T-helper 2 cell (primary cell): ENCODE data around the gene PPP1R15B.

ENCODE experiments used
- DNase-seq, 5 experiments: peaks; one replicate each; pipeline versions ENCODE4 v3.0.0 to v3.0.0-alpha.2; 2012 to 2022

PPP1R15B gene

GRCh38 chr1:204366759-204367158 lies 44.9 kb downstream of the PPP1R15B start:
- DNase-seq: no peak

DNA sequence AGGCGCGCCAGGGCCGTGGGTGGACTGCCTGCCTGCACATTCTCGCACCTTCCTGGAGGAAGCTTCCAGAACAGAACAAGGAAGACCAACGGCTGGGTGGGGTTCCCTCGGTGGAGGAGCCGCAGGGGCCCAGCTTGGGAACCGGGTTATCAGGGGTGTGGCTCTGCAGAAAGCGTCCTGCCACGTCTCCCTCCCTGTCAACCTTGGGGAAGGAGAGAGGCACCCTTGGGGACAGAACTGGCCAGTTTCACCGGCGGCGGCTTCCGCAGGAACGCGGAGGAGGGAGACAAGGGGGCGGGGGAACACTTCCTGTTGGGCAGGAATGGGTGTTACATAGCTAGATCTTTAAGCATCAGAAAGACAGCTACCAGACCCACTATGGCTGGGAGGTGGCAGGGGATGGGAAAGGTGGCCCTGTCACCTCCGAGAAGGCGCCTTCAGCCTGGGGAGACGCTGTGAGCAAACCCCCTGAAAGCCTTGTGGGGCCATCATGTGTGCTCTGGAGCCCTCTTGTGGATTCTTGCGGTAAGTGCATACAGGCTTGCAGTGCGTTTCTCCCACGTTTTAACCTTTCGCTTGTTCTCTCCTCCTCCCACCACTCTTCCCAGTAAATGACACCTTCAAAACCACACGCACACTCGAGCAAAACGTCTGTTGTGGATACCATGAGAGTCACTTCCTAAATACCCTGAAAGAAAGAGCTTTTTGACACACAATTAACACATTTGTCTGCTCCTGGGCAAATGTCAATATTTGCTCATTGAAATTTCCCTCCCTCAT lies 48.1 kb downstream of the PPP1R15B start:
- peak; percentile 35 to 77 (median 59) for DNase-seq

- DNase-seq: no peak
Observed at GRCh38 chr1:204362984-204363334, 48.7 kb downstream of the PPP1R15B start.

GRCh38 chr1:204361781-204362180 lies 49.8 kb downstream of the PPP1R15B start:
- DNase-seq: no peak

GRCh38 chr1:204361341-204361771 lies 50.3 kb downstream of the PPP1R15B start:
- DNase-seq: no peak

GRCh38 chr1:204360314-204360713 lies 51.3 kb downstream of the PPP1R15B start:
- DNase-seq: no peak

DNA sequence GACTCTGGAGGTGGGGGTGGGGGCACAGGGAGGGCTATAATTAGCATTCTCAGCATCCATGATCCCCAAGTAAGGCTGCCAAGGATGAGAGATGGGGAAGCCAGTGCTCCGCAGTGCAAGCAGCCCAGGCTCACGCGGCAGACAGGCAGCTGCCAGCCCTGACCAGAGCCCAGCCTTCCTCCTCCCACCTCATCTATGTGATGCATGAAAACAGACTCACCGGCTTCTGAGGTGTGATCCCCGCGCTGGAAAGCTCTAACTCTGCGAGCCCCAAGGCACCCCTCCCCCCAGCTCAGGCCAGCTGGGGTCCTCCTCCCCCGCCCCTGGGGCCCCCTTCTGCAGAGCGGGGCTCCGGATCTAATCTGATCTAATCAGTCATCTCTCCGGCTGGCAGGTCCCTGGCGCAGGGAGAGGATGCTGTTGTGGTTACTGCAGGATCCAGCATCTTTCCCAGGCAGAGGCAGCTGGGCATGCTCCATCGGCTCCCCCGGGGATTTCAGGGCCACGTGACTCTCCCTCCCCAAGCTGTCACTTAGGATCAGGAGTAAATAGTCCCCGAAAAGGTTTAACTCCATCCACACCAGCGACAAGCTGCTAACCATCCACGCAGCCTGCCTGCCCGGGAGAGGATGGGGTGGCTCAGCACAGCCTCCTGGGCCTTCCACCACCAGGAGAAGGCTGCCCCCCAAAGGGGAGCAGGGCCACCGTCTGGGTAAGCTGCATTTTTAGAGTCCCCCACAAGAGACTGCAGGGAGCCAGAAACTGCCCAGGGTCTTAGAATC lies 52.0 kb downstream of the PPP1R15B start, which contains the start of gene PLEKHA6:
TSS of gene PLEKHA6 (minus strand) at position 456 of the 782 bp plus-strand sequence. CDS start 86,202 bp downstream, outside the sequence.
- DNase-seq: no peak

DNA sequence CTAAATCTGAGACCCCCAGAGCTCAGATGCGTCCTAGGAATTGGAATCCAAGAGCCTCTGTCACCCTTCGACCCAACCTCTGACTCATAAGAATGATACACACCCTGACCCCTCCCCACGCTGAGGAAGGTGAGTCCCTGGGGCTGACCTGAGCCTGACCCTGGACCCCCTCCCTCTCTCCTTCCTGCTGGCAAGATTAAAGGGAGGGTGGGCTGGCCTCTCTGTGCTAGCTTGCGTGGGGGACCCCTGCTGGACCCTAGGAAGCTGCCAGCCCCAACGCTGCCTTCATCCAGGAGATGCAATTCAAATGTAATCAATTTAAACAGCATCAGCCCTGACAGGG lies 52.5 kb downstream of the PPP1R15B start:
- no peak for DNase-seq

GRCh38 chr1:204358605-204359004 lies 53.0 kb downstream of the PPP1R15B start:
- DNase-seq: no peak

- no peak for DNase-seq
Observed at GRCh38 chr1:204357551-204358490, 53.8 kb downstream of the PPP1R15B start.

- DNase-seq: no peak
Observed at GRCh38 chr1:204356997-204357396, 54.6 kb downstream of the PPP1R15B start.

- DNase-seq: no peak
Observed at GRCh38 chr1:204355913-204356312, 55.7 kb downstream of the PPP1R15B start.

- no peak for DNase-seq
Observed at GRCh38 chr1:204354579-204354978, 57.0 kb downstream of the PPP1R15B start.
